Spleen (tissue), 7 donors: ENCODE measurements around the gene PRUNE2.

Experiments used
- POLR2A ChIP-seq, 3 donors: fragments of 450-650 bp; IDR thresholded peaks; one replicate each; pipeline ENCODE4 v1.5.1; 2017; ENCODE audit warnings: antibody characterized with exemption in 3 of 3, mild to moderate bottlenecking in 1 of 3
- POLR2AphosphoS5 ChIP-seq, 3 donors: sonication (generic); formaldehyde crosslinking; IDR thresholded peaks; one replicate each; pipeline ENCODE4 v1.5.1; 2017; ENCODE audit warnings: antibody characterized with exemption in 3 of 3
- TF ChIP-seq, protein P1 (sequence below), 11 experiments: fragments of 200-600 bp in 7 of 11; fragments of 450-650 bp in 4 of 11; sonication (generic) in 4 of 11; IDR thresholded peaks in 8 of 11; conservative IDR thresholded peaks in 3 of 11; 1 replicate in 7 of 11; 2 replicates in 4 of 11; pipeline versions ENCODE4 v1.4.0 to v1.8.0; 2016 to 2021; ENCODE audit warnings: antibody characterized with exemption in 11 of 11, inconsistent platforms in 4 of 11, mild to moderate bottlenecking in 1 of 11
- donor health status: DM: no; HTN: no; CAD: no; lungs with moderate emphysema.
- donor health status: DM: no; HTN: no; CAD: no.
- donor health status: DM: no; HTN: no; CAD: no.

- TF ChIP-seq POLR2AphosphoS5 (IDR thresholded peaks at IDR 0.05), result peak in 2 of 3 donors; percentile 43 to 61
- TF ChIP-seq, protein P1, sequence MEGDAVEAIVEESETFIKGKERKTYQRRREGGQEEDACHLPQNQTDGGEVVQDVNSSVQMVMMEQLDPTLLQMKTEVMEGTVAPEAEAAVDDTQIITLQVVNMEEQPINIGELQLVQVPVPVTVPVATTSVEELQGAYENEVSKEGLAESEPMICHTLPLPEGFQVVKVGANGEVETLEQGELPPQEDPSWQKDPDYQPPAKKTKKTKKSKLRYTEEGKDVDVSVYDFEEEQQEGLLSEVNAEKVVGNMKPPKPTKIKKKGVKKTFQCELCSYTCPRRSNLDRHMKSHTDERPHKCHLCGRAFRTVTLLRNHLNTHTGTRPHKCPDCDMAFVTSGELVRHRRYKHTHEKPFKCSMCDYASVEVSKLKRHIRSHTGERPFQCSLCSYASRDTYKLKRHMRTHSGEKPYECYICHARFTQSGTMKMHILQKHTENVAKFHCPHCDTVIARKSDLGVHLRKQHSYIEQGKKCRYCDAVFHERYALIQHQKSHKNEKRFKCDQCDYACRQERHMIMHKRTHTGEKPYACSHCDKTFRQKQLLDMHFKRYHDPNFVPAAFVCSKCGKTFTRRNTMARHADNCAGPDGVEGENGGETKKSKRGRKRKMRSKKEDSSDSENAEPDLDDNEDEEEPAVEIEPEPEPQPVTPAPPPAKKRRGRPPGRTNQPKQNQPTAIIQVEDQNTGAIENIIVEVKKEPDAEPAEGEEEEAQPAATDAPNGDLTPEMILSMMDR (IDR thresholded peaks at IDR 0.05 in 8 of 11, conservative IDR thresholded peaks at IDR 0.05 in 3 of 11), result no peak
- TF ChIP-seq POLR2A (IDR thresholded peaks at IDR 0.05), result no peak
These were observed at the start of gene PRUNE2 for GRCh38 chr9:76905791-76906646.
